H1 (cell line): ENCODE measurements around the gene NR1I3. TPM values are rescaled to one million over a fixed set of nuclear protein-coding genes. Genes with fewer than 3 reads are reported as not detected.

Experiments
- CTCF ChIA-PET: fragments of 300-600 bp; sonication (Branson Sonifier 250); formaldehyde crosslinking; loops from one replicate; lab custom pipeline; 2021; ENCODE audit not compliant: partially characterized antibody; lab: Charles Lee
- POLR2A ChIA-PET: fragments of 300-600 bp; sonication (Branson Sonifier 250); formaldehyde crosslinking; loops from one replicate; lab custom pipeline; 2021; ENCODE audit warnings: inconsistent platforms; ENCODE audit not compliant: partially characterized antibody; lab: Charles Lee
- DNase-seq, 2 experiments: peaks; one replicate each; pipeline versions ENCODE4 v3.0.0 to v3.0.0-alpha.2; 2010 to 2022; ENCODE audit warnings: low spot score in 2 of 2, low read depth in 1 of 2, mixed read lengths in 1 of 2
- FAIRE-seq: peaks from 2 replicates; lab custom pipeline; 2011; peaks lifted over from hg19 to GRCh38; lab: Jason Lieb, UNC
- H2AFZ ChIP-seq: 2 replicates; pipeline ENCODE4 v1.8.1; 2012; ENCODE audit warnings: low read length, inconsistent platforms
- H2AK5ac ChIP-seq: 2 replicates; pipeline ENCODE4 v1.6.1; 2013; ENCODE audit warnings: low read depth, low read length
- H2BK120ac ChIP-seq: replicated peaks from 2 replicates; pipeline ENCODE3; 2013; ENCODE audit warnings: low read depth, low read length, inconsistent platforms
- H2BK12ac ChIP-seq: 2 replicates; pipeline ENCODE4 v1.6.1; 2013; ENCODE audit warnings: low read depth, low read length
- H2BK15ac ChIP-seq: 2 replicates; pipeline ENCODE4 v1.6.1; 2013; ENCODE audit warnings: low read length
- H2BK20ac ChIP-seq: 2 replicates; pipeline ENCODE4 v1.6.1; 2013; ENCODE audit warnings: low read length
- H2BK5ac ChIP-seq: 2 replicates; pipeline ENCODE4 v1.6.1; 2013; ENCODE audit warnings: low read depth, low read length
- H3K14ac ChIP-seq: 2 replicates; pipeline ENCODE4 v1.6.1; 2013; ENCODE audit warnings: inconsistent platforms; ENCODE audit not compliant: insufficient read length
- H3K18ac ChIP-seq: 2 replicates; pipeline ENCODE4 v1.6.1; 2013; ENCODE audit warnings: low read length; ENCODE audit errors: extremely low read depth
- H3K23ac ChIP-seq: 2 replicates; pipeline ENCODE4 v1.6.1; 2013; ENCODE audit warnings: inconsistent platforms; ENCODE audit not compliant: insufficient read length
- H3K23me2 ChIP-seq: 2 replicates; pipeline ENCODE4 v1.6.1; 2013; ENCODE audit warnings: low read depth, low read length
- H3K27ac ChIP-seq: 2 replicates; pipeline ENCODE4 v1.6.1; 2011; ENCODE audit warnings: low read depth, low read length, inconsistent platforms
- H3K27me3 ChIP-seq, 4 experiments: replicated peaks in 1 of 4; 1 replicate in 1 of 4; 2 replicates in 3 of 4; pipeline versions ENCODE4 v1.6.1 to v1.8.1; 2011 to 2013; ENCODE audit warnings: low read length in 3 of 4, mild to moderate bottlenecking in 3 of 4, inconsistent platforms in 2 of 4, mixed read lengths in 2 of 4, moderate library complexity in 1 of 4; ENCODE audit not compliant: control insufficient read depth in 3 of 4, insufficient read depth in 3 of 4; ENCODE audit errors: extremely low read depth in 1 of 4
- H3K36me3 ChIP-seq, 4 experiments: 2 replicates each; pipeline versions ENCODE4 v1.6.1 to v1.8.1; 2011 to 2013; ENCODE audit warnings: mild to moderate bottlenecking in 4 of 4, low read length in 3 of 4, moderate library complexity in 2 of 4, control low read depth in 1 of 4, inconsistent platforms in 1 of 4; ENCODE audit not compliant: insufficient read depth in 4 of 4, control insufficient read depth in 2 of 4
- H3K4ac ChIP-seq: replicated peaks from 2 replicates; pipeline ENCODE3; 2013; ENCODE audit warnings: low read length, low read depth, mixed read lengths, inconsistent platforms; ENCODE audit not compliant: insufficient read length
- H3K4me1 ChIP-seq, 4 experiments: replicated peaks in 1 of 4; 1 replicate in 1 of 4; 2 replicates in 3 of 4; pipeline versions ENCODE4 v1.6.1 to v1.8.1; 2011 to 2013; ENCODE audit warnings: low read length in 3 of 4, inconsistent platforms in 2 of 4, mixed read lengths in 1 of 4; ENCODE audit not compliant: insufficient read depth in 4 of 4, control insufficient read depth in 3 of 4
- H3K4me2 ChIP-seq, 2 experiments: 2 replicates each; pipeline versions ENCODE4 v1.6.1 to v1.8.1; 2011 to 2013; ENCODE audit warnings: low read depth in 2 of 2, low read length in 2 of 2, control low read depth in 1 of 2, inconsistent platforms in 1 of 2, mild to moderate bottlenecking in 1 of 2; ENCODE audit not compliant: insufficient read depth in 1 of 2
- H3K4me3 ChIP-seq, 4 experiments: fragments of 200-600, 300-600 bp in 1 of 4; sonication (generic), shearing (Covaris generic), sonication (Bioruptor Twin) in 1 of 4; 2 replicates each; pipeline versions ENCODE4 v1.5.1 to v1.8.1; 2011 to 2016; ENCODE audit warnings: low read length in 4 of 4, low read depth in 3 of 4, control low read depth in 2 of 4, inconsistent platforms in 2 of 4, mild to moderate bottlenecking in 2 of 4, mixed read lengths in 1 of 4, moderate library complexity in 1 of 4; ENCODE audit not compliant: insufficient read depth in 2 of 4; ENCODE audit errors: extremely low read depth in 1 of 4
- H3K56ac ChIP-seq: replicated peaks from 2 replicates; pipeline ENCODE3; 2013; ENCODE audit warnings: low read depth, mild to moderate bottlenecking, mixed read lengths, low read length, inconsistent platforms; ENCODE audit not compliant: insufficient read length
- H3K79me1 ChIP-seq: 2 replicates; pipeline ENCODE4 v1.6.1; 2013; ENCODE audit warnings: low read depth, low read length, control low read depth
- H3K79me2 ChIP-seq, 2 experiments: 2 replicates each; pipeline versions ENCODE4 v1.6.1 to v1.8.1; 2012 to 2013; ENCODE audit warnings: low read length in 2 of 2, mild to moderate bottlenecking in 2 of 2, inconsistent platforms in 1 of 2; ENCODE audit not compliant: insufficient read depth in 2 of 2, control insufficient read depth in 1 of 2
- H3K9ac ChIP-seq, 4 experiments: replicated peaks in 1 of 4; 1 replicate in 1 of 4; 2 replicates in 3 of 4; pipeline versions ENCODE4 v1.6.1 to v1.8.1; 2011 to 2013; ENCODE audit warnings: low read depth in 3 of 4, low read length in 3 of 4, control low read depth in 2 of 4, mild to moderate bottlenecking in 2 of 4, moderate library complexity in 2 of 4, inconsistent platforms in 1 of 4; ENCODE audit errors: extremely low read depth in 1 of 4
- H3K9me3 ChIP-seq, 2 experiments: 2 replicates each; pipeline versions ENCODE4 v1.6.1 to v1.8.1; 2012 to 2013; ENCODE audit warnings: mild to moderate bottlenecking in 2 of 2, moderate library complexity in 2 of 2, control low read depth in 1 of 2, inconsistent platforms in 1 of 2, low read depth in 1 of 2, low read length in 1 of 2, mixed read lengths in 1 of 2; ENCODE audit not compliant: insufficient read depth in 2 of 2
- H4K20me1 ChIP-seq, 2 experiments: replicated peaks in 1 of 2; 2 replicates each; pipeline versions ENCODE3 to v1.8.1; 2011 to 2013; ENCODE audit warnings: inconsistent platforms in 2 of 2, low read length in 2 of 2, mild to moderate bottlenecking in 1 of 2; ENCODE audit not compliant: insufficient read depth in 2 of 2, control insufficient read depth in 1 of 2
- H4K5ac ChIP-seq: 2 replicates; pipeline ENCODE4 v1.6.1; 2013; ENCODE audit warnings: low read length, low read depth, mixed read lengths, inconsistent platforms; ENCODE audit not compliant: insufficient read length
- H4K8ac ChIP-seq: 2 replicates; pipeline ENCODE4 v1.8.0; 2013; ENCODE audit warnings: mild to moderate bottlenecking, moderate library complexity, low read length, inconsistent platforms; ENCODE audit not compliant: insufficient read depth; ENCODE audit errors: extremely low read depth
- H4K91ac ChIP-seq: replicated peaks from 2 replicates; pipeline ENCODE3; 2013; ENCODE audit warnings: low read length, mixed read lengths, inconsistent platforms; ENCODE audit not compliant: insufficient read length
- RBBP5 ChIP-seq: IDR thresholded peaks from 2 replicates; pipeline ENCODE4 v1.7.1; 2012; ENCODE audit warnings: low read depth, mild to moderate bottlenecking, inconsistent platforms, low read length, moderate library complexity, borderline replicate concordance
- TEAD4 ChIP-seq: IDR thresholded peaks from 2 replicates; pipeline ENCODE4 v1.6.1; 2012; ENCODE audit warnings: low read depth, low read length, inconsistent platforms, mixed read lengths
- WGBS, 2 experiments: shearing (Covaris generic) in 1 of 2; methylation state at CpG; one replicate each; pipeline versions ENCODE4 v1.1.6 to v1.1.7; 2013 to 2015; ENCODE audit warnings: low lambda C conversion rate in 2 of 2, mixed read lengths in 2 of 2, inconsistent platforms in 1 of 2, low coverage in 1 of 2, missing lambda C conversion rate in 1 of 2; ENCODE audit not compliant: insufficient replicate concordance in 2 of 2, insufficient coverage in 1 of 2, insufficient read length in 1 of 2; ENCODE audit errors: extremely low coverage in 1 of 2, missing lambda C conversion rate in 1 of 2; 5-methylcytosine and 5-hydroxymethylcytosine counted together
- polyA plus RNA-seq, 7 experiments: library from polyadenylated mRNA; depleted of rRNA in 3 of 7; stranded (reverse) in 5 of 7; unstranded in 2 of 7; fragments of >200 nt in 5 of 7; fragments of 200-250 nt in 2 of 7; gene quantifications; 1 replicate in 5 of 7; 2 replicates in 1 of 7; 4 replicates in 1 of 7; pipeline versions ENCODE4 v1.2.1 to v1.2.3, GENCODE V29; 2011 to 2013; ENCODE audit warnings: missing spikeins in 2 of 7, mixed read lengths in 2 of 7
- total RNA-seq: library from RNA; stranded (reverse); fragmentation: NEBNext Ultra II Directional; extraction: Animal tissue kit (Norgen Biotek cat#: 25700); gene quantifications from 2 replicates; pipeline ENCODE4 v1.2.1, GENCODE V29; 2021

The NR1I3 gene
- total and polyA plus RNA-seq, 2 of the 8 experiments (the other 6 are each of a cell fraction or from before 2014, with no cell fraction given) = not detected

GRCh38 chr1:161265305-161265704 is 27.3 kb upstream of the NR1I3 start:
- Histone ChIP-seq H3K79me1 (no peaks in the 10 kb centered on the region), H2BK20ac (no peak overlapping the region), H4K8ac (no peak overlapping the region), H3K23ac (no peak overlapping the region), H3K27me3 (peaks cover 0 to 5% (median 4%) of the 10 kb centered on the region in 4 experiments; a peak in 5 of 7 replicates), H3K4ac (no peak overlapping the region), H2AFZ (no peak overlapping the region), H3K4me2 (no peak overlapping the region), H3K9me3 (no peaks in the 10 kb centered on the region), H3K4me1 (peaks cover 3 to 11% (median 6%) of the 10 kb centered on the region in 4 experiments; a peak in 4 of 7 replicates), H3K56ac (no peak overlapping the region), H4K91ac (no peak overlapping the region), H2BK120ac (no peak overlapping the region), H2BK15ac (no peak overlapping the region), H2BK12ac (no peak overlapping the region), H3K36me3 (no peaks in the 10 kb centered on the region), H4K20me1 (no peaks in the 10 kb centered on the region), H3K23me2 (no peaks in the 10 kb centered on the region), H3K4me3 (no peak overlapping the region), H3K79me2 (no peaks in the 10 kb centered on the region), H3K14ac (no peak overlapping the region), H3K27ac (no peak overlapping the region), H4K5ac (no peak overlapping the region), H3K18ac (no peak overlapping the region), H3K9ac (no peak overlapping the region), H2BK5ac (no peak overlapping the region), H2AK5ac (no peak overlapping the region)
- TF ChIP-seq TEAD4 (0 out of 2 replicates have a peak, but pooled peaks have one; percentile 8), RBBP5 (no peak)
- no peak for FAIRE-seq
- 84% methylated on average over 5 of the region's 5 CpGs; no CpG with 5 or more reads in 1 of the 2 experiments for WGBS, 2 experiments
- POLR2A ChIA-PET = no interaction called here
- CTCF ChIA-PET = interaction anchor here (1.2 to 3.2 kb wide), 5 partner anchors 9 to 42 kb away, joined by 3 to 18 read pairs (median 7); no protein-coding TSS in a partner anchor
- DNase-seq = no peak
